Esophagus muscularis mucosa (tissue), 4 donors: ENCODE measurements around the gene TMEM17. TPM values are rescaled to one million over a fixed set of nuclear protein-coding genes. Genes with fewer than 3 reads are reported as not detected.

Experiments used
- DNase-seq: peaks from one replicate; pipeline ENCODE4 v3.0.0-alpha.2; 2017; ENCODE audit errors: extremely low spot score
- H3K27ac ChIP-seq, 4 donors: fragments of 200-600 bp; sonication (generic); replicated peaks in 1 of 4; 1 replicate in 3 of 4; 2 replicates in 1 of 4; pipeline ENCODE4 v1.5.1; 2016 to 2019; ENCODE audit warnings: mild to moderate bottlenecking in 1 of 4
- H3K27me3 ChIP-seq, 4 donors: fragments of 200-600 bp; sonication (generic); one replicate each; pipeline versions ENCODE4 v1.5.1 to v1.6.0; 2016 to 2019
- H3K36me3 ChIP-seq, 4 donors: fragments of 200-600 bp; sonication (generic); one replicate each; pipeline ENCODE4 v1.5.1; 2016 to 2019
- H3K4me1 ChIP-seq, 4 donors: fragments of 200-600 bp; sonication (generic); one replicate each; pipeline ENCODE4 v1.5.1; 2016 to 2019
- H3K4me3 ChIP-seq, 4 donors: fragments of 200-600 bp; sonication (generic); 1 replicate in 2 of 4; 2 replicates in 2 of 4; pipeline ENCODE4 v1.5.1; 2016 to 2019; ENCODE audit warnings: mild to moderate bottlenecking in 4 of 4, moderate library complexity in 1 of 4
- H3K9me3 ChIP-seq, 4 donors: fragments of 200-600 bp; sonication (generic); 1 replicate in 3 of 4; 2 replicates in 1 of 4; pipeline ENCODE4 v1.5.1; 2016 to 2019
- EP300 ChIP-seq: sonication (generic); formaldehyde crosslinking; IDR thresholded peaks from one replicate; pipeline ENCODE4 v1.6.1; 2017; ENCODE audit warnings: antibody characterized with exemption
- POLR2A ChIP-seq: fragments of 450-650 bp; IDR thresholded peaks from one replicate; pipeline ENCODE4 v1.6.1; 2017; ENCODE audit warnings: antibody characterized with exemption, moderate library complexity, mild to moderate bottlenecking, low read depth
- POLR2AphosphoS5 ChIP-seq, 2 donors: sonication (generic); formaldehyde crosslinking; IDR thresholded peaks; one replicate each; pipeline ENCODE4 v1.6.1; 2017; ENCODE audit warnings: antibody characterized with exemption in 2 of 2
- WGBS: methylation state at CpG from one replicate; pipeline ENCODE4 v1.1.5; 2018; 5-methylcytosine and 5-hydroxymethylcytosine counted together
- intact Hi-C: fragments of 100-400 bp; cut with DNase I; formaldehyde crosslinking; loops from one replicate; pipeline ENCODE4 v1.15.1; 2023
- total RNA-seq, 4 donors: library from RNA; depleted of rRNA; stranded (reverse); fragments of >200 nt; gene quantifications; one replicate each; pipeline versions ENCODE4 v1.1.0 to v1.2.1, GENCODE V29; 2016
- TF ChIP-seq, protein P1 (sequence below), 3 experiments: fragments of 200-600 bp in 2 of 3; fragments of 450-650 bp in 1 of 3; sonication (generic) in 2 of 3; IDR thresholded peaks; one replicate each; pipeline ENCODE4 v1.5.1; 2017 to 2019; ENCODE audit warnings: antibody characterized with exemption in 3 of 3, mild to moderate bottlenecking in 2 of 3, moderate library complexity in 1 of 3

Gene TMEM17
- total RNA-seq, 4 donors from 2014 or later = 1.9 to 3.8 (median 2.4) TPM

DNA sequence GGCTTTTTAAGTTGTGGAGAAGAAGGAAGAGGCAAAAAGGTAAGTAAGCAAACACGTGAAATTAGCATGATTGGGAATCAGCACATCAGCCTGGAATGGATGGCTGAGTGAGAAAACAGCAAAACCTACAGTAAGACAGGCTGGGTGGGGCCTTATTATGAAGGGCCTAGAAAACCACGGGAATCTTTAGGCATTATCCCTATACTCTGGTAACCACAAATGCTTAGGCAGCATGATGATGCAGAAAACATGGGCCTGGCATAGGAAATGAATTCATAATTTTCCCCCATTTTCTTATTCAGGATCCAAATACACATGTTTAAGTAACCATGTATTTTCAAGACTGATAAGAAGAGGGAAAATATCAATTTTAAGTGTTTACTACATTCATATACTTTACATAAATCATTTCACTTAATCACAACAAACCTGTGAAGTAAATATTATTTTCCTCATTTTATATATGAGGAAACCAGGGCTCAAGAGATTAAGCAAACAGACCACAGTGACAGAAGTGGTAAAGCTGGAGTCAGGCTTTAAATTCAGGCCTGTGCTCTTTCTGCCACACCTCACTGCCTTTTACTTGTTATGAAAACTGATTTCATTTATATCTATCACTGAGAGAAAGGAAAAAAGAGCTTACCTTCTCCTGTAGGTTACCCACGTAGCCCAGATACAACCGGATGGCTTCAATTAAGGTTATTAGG, 4.0 kb downstream of the TMEM17 start:
- Histone ChIP-seq H3K4me1 (peaks cover 10 to 18% (median 16%) of the 10 kb centered on the region in 4 donors), H3K36me3 (peaks cover 0 to 5% (median 0%) of the 10 kb centered on the region in 4 donors), H3K27me3 (no peaks in the 10 kb centered on the region), H3K4me3 (no peak overlapping the region), H3K9me3 (no peaks in the 10 kb centered on the region), H3K27ac (peak overlapping the region in 2 of 4 donors; percentile 1 to 34)
- no peak for DNase-seq
- 70% methylated on average over 4 of the region's 4 CpGs for WGBS
- intact Hi-C loops = loop anchor here (5.0 kb wide), 1 partner anchor 35 kb away; no protein-coding TSS in a partner anchor
- TF ChIP-seq POLR2A (no peak), POLR2AphosphoS5 (IDR thresholded peaks at IDR 0.05) (no peak), EP300 (no peak)
- TF ChIP-seq, protein P1, sequence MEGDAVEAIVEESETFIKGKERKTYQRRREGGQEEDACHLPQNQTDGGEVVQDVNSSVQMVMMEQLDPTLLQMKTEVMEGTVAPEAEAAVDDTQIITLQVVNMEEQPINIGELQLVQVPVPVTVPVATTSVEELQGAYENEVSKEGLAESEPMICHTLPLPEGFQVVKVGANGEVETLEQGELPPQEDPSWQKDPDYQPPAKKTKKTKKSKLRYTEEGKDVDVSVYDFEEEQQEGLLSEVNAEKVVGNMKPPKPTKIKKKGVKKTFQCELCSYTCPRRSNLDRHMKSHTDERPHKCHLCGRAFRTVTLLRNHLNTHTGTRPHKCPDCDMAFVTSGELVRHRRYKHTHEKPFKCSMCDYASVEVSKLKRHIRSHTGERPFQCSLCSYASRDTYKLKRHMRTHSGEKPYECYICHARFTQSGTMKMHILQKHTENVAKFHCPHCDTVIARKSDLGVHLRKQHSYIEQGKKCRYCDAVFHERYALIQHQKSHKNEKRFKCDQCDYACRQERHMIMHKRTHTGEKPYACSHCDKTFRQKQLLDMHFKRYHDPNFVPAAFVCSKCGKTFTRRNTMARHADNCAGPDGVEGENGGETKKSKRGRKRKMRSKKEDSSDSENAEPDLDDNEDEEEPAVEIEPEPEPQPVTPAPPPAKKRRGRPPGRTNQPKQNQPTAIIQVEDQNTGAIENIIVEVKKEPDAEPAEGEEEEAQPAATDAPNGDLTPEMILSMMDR (IDR thresholded peaks at IDR 0.05) = no peak

DNA sequence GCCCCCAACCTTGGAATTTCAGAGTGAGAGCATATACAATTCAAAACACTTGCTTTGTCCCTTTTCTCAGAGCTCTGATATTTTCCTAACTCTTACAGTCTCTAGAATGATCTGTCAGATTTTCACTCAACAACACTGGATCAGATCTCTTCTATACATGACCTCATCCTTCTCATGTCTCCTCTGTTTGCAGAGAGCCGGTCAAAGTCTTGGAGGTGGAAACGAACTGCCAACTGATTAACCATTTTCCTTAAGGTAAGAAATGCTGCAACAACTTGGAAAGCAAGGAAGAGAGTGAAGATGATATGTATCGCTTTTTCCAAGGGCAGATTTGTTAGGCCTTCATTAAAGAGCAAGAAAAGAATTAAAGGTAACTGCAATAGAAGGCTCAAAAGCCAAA, 4.9 kb downstream of the TMEM17 start:
- 88% methylated on average over 3 of the region's 3 CpGs for WGBS
- Histone ChIP-seq H3K4me1 (peaks cover 6 to 20% (median 13%) of the 10 kb centered on the region in 4 donors), H3K4me3 (no peak overlapping the region), H3K27ac (no peak overlapping the region), H3K9me3 (no peaks in the 10 kb centered on the region), H3K36me3 (peaks cover 0 to 5% (median 0%) of the 10 kb centered on the region in 4 donors), H3K27me3 (no peaks in the 10 kb centered on the region)
- no peak for DNase-seq
- TF ChIP-seq, protein P1 (IDR thresholded peaks at IDR 0.05) = no peak
- TF ChIP-seq POLR2A = no peak
- no peak for TF ChIP-seq EP300
- no peak for TF ChIP-seq POLR2AphosphoS5 (IDR thresholded peaks at IDR 0.05)
- intact Hi-C loops = loop anchor here (5.0 kb wide), 1 partner anchor 34 kb away; no protein-coding TSS in a partner anchor

DNA sequence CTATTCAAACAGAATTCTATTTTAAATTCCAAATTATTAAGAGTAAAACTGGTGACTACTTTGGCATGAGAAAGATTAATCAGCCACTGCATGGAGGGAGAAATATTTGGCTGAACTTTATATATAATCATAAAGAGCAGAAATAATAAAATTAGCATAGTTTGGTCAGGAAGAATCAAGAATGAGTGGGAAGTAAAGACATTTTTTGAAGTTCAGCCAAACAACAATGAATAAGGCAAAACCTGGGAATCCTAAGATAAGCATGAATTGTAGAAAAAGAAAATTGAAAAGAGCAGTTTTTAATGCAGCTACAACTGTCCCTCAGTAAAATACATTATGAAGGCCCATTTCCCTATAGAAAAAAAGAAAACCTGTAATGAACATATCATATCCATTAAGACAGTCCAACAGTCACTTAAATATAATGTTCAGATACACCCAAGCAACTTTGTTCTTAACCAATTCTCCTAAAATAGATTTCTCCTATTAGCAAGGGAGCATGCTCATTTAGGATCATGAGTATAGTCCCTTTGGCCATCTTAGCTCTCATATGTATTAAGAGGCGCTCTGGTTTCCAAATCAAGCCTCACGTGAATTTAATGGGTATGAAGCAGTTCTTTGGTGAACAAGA, 6.5 kb downstream of the TMEM17 start:
- WGBS = 96% methylated on average over 2 of the region's 2 CpGs
- H3K4me1 ChIP-seq = peaks cover 0 to 21% (median 13%) of the 10 kb centered on the region in 4 donors
- H3K4me3 ChIP-seq = no peak overlapping the region
- TF ChIP-seq POLR2A (no peak), EP300 (no peak), POLR2AphosphoS5 (IDR thresholded peaks at IDR 0.05) (no peak)
- TF ChIP-seq, protein P1 (IDR thresholded peaks at IDR 0.05) = no peak
- intact Hi-C loops = loop anchor here (5.0 kb wide), 1 partner anchor 32 kb away; no protein-coding TSS in a partner anchor
- H3K27me3 ChIP-seq = no peaks in the 10 kb centered on the region
- no peak overlapping the region for H3K27ac ChIP-seq
- H3K36me3 ChIP-seq = peaks cover 0 to 5% (median 0%) of the 10 kb centered on the region in 4 donors
- no peaks in the 10 kb centered on the region for H3K9me3 ChIP-seq
- DNase-seq = no peak

DNA sequence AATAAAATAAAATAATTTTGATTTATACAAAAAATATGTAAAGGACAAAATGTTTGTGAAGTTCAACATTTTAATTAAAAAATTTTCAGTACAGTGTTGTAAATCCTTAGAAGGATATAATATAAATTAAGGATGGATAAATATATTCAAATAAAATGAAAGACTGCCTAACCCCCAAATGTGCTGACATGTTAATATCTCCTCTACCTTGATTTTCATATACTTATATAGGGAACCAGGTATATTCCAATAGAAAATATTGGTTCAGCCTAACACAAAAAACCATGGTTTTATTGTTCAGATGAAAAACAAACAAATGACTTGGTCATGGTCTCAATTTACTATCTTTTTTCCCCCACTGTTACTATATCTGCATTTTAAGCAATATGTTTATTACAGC, 7.3 kb downstream of the TMEM17 start:
- TF ChIP-seq EP300 (no peak), POLR2AphosphoS5 (IDR thresholded peaks at IDR 0.05) (no peak), POLR2A (no peak)
- TF ChIP-seq, protein P1 (IDR thresholded peaks at IDR 0.05) = no peak
- peaks cover 0 to 5% (median 0%) of the 10 kb centered on the region in 4 donors for H3K36me3 ChIP-seq
- no peaks in the 10 kb centered on the region for H3K9me3 ChIP-seq
- H3K4me3 ChIP-seq = no peak overlapping the region
- no peak for DNase-seq
- no peak overlapping the region for H3K27ac ChIP-seq
- intact Hi-C loops = no loop called here
- H3K27me3 ChIP-seq = no peaks in the 10 kb centered on the region
- H3K4me1 ChIP-seq = peaks cover 0 to 21% (median 17%) of the 10 kb centered on the region in 4 donors
